HG03439 (cell line): ENCODE results near the gene TUBB3.
"Not testable (repeated sequence)": the region's sequence is repeated elsewhere in the genome, so short reads cannot be mapped to it uniquely, and the experiment has no call there.

Source experiments
- ATAC-seq: cut with Tn5 transposase; IDR thresholded peaks from one replicate; pipeline ENCODE4 v1.9.1; 2021; ENCODE audit warnings: mild to moderate bottlenecking, moderate library complexity; ENCODE audit not compliant: unreplicated experiment

The TUBB3 gene

DNA sequence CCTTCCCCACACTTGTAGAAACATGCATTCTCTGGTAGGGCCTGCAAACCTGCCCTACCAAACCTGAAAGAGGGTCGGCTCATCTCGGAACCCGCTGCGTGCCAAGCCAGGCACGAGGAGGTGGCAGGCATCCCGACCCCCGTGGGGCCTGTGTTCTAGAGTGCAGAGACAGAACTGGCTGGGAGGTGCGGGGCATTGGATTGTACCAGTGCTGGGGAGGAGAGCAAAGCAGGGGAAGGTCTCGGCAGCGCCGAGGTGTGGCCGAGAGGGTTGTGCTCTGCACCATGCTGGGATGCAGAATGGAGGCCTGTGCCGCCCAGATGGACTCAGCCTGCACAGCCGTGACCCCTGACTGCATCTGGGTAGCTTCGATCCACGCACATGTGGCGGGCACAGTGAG lies 22.3 kb upstream of the TUBB3 start:
- no peak for ATAC-seq

GRCh38 chr16:89902980-89903379 lies 20.2 kb upstream of the TUBB3 start:
- no peak for ATAC-seq

DNA sequence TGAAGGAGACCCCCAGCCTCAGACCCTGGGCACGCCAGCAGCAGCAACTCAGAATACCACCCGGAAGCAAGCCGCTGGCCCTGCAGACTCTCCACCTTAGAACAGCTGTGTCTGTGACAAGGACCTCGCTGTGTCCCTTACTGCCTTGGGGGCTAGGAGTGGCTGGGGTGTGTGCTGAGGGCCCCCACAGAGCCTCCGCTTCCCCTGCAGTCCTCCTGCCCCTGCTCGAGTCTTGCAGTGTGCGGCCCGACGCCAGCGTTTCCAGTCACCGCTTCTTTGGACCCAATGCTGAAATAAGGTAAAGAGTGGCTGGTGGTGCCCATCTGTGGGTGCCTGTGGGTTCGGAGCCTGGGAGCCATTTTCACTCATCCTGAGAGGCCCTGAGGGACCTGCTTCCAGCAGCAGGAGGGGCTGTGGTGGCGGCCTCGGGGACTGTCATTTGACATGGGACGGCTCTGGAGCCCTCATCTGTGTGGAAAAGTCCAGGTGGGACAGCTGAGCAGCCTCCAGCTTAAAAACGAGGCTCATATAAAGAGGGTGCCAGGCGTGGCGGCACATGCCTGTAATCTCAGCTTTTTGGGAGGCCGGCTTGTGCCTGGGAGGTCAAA lies 19.1 kb upstream of the TUBB3 start:
- no peak for ATAC-seq

DNA sequence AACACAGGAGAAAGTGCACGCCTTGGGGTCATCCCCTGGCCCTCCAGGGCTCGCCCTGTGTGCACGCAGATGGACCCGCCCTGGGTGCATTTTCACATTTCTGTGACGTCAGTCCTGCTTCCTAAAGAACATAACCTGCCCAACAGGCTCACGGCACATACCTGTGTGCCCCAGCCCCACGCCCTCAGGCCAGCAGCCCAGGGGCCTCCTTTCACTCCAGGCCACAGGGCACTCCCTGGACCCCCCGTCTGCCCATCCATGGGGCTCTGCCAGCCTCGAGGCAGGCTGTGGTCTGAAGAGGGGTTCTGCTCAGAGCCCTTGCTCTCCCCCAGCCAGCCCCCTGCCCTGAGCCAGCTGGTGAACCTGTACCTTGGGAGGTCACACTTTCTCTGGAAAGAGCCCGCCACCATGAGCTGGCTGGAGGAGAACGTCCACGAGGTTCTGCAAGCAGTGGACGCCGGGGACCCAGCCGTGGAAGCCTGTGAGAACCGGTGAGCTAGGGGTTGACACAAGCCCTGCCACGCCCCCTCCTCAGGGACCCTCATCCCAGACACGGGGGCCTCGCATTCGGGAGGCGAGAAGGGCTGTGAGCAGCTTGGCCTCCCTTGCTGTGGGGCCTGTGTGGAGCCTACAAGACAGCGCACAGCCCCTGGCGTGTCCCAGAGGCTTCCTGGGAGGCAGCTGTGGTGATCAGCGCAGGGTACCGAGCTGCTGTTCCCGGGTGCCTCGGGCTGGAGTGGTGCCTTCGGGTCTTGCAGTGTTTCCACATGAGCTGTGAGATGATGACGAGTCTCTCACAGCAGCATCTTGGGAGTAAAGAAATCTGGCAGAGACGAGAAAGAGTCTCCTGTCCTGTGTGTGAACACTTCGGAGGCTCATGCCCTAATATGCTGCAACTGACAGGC lies 18.3 kb upstream of the TUBB3 start:
- no peak for ATAC-seq

GRCh38 chr16:89905511-89906139 lies 17.5 kb upstream of the TUBB3 start:
- ATAC-seq = no peak

DNA sequence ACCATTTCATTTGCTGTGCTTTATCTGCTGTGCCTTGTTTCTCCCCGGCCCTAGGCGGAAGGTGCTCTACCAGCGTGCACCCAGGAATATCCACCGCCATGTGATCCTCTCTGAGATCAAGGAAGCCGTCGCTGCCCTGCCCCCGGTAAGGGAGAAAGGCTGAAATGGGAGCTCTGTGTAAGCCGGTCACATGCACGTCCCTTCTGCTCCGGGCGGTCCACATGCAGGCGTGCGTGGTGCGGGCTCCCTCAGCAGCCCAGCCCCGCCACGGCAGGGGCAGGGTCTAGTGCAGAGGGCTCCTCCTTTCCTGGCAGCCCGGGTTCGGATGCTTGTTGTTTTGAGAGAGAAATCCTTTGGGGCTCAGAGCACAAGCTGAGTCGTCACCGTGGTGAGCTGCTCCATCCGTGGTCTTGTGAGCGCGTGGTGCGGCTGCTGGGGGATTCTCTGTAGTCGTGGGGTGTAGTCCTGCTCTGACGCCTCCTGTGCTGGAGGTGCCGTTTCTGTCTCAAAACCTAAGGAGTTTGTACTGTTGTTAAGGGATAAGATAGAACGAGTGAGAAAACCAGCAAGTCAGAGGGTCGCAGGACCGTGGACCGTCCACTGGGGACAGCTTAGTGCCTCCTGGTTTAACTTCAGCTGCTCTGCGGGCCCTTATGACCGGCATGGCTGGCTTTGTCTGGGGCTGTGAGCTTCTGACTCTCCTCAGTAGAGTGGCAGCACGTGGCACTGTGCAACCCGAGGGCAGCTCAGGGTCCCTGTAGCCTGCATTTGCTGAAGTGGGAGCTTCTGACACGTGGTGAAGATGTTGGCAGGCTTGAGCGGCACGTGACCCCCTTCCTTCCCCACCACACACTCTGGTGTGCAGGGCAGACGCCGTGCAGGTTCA lies 16.8 kb upstream of the TUBB3 start:
- no peak for ATAC-seq

GRCh38 chr16:89907055-89907814 lies 15.9 kb upstream of the TUBB3 start:
- ATAC-seq = no peak

GRCh38 chr16:89908236-89908635 lies 14.9 kb upstream of the TUBB3 start:
- no peak for ATAC-seq

- no peak for ATAC-seq
These were observed 13.1 kb upstream of the TUBB3 start for GRCh38 chr16:89909777-89910716.

- ATAC-seq = no peak
These were observed 12.3 kb upstream of the TUBB3 start for GRCh38 chr16:89910717-89911354.

DNA sequence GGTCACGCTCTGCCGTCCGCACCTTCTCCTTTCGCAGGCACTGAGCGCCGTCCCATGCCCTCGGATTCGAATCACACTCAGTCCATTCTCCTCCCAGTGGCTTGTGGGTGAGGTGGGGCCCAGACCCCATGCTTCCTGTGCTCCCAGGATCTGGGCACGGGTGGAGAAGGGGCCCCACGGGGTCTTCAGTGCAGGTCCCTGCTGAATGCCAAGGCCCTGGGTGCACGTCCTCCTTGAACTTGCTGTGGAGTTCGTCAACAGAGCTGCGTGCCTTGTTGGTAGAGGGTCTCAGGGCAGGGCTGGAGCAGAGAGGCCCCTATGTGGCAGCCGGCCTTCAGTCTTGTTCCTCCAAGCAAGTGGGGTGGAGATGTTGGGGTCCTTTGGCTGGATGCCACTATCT lies 11.8 kb upstream of the TUBB3 start:
- no peak for ATAC-seq

- no peak for ATAC-seq
These were observed 11.0 kb upstream of the TUBB3 start for GRCh38 chr16:89912143-89912542.

GRCh38 chr16:89912627-89913026 lies 10.5 kb upstream of the TUBB3 start:
- ATAC-seq = no peak

DNA sequence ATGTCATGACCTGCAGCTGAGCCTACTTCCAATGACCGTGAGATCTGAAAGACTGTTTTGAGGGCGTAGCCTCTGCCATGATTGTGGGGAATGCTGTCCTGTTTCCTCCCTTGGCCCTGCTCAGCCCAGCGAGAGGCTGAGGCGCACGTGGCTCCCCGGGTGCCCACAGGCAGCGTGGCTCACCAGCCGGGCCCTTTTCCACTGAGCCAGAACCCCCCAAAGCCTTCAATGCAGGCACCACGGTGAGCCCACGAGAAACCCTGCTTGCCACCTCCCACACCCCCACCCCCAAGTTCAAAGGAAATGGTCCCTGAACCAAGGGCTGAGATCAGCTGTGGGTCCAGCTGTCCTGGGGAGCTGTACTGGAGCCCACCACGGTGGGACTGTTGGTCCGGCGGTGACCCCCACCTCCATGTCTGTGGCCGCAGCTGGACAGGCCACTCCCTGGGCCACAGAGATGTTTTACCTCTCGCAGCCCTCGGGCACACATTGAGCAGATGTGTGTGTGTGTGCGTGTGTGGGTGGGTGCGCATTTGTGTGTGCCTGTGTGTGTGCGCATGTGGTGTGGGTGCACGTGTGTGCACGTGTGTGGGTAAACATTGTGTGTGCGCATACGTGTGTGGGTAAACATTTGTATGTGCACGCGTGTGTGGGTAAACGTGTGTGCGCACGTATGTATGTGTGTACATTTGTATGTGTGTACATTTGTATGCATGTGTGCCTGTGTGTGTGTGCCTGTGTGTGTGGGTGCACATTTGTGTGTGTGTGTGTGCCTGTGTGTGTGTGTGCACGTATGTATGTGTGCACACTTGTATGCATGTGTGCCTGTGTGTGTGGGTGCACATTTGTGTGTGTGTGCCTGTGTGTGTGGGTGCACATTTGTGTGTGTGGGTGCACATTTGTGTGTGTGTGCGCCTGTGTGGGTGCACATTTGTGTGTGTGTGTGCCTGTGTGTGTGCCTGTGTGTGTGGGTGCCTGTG lies 9.4 kb upstream of the TUBB3 start:
- no peak for ATAC-seq

GRCh38 chr16:89914642-89915285 lies 8.4 kb upstream of the TUBB3 start:
- ATAC-seq = not testable (repeated sequence)

DNA sequence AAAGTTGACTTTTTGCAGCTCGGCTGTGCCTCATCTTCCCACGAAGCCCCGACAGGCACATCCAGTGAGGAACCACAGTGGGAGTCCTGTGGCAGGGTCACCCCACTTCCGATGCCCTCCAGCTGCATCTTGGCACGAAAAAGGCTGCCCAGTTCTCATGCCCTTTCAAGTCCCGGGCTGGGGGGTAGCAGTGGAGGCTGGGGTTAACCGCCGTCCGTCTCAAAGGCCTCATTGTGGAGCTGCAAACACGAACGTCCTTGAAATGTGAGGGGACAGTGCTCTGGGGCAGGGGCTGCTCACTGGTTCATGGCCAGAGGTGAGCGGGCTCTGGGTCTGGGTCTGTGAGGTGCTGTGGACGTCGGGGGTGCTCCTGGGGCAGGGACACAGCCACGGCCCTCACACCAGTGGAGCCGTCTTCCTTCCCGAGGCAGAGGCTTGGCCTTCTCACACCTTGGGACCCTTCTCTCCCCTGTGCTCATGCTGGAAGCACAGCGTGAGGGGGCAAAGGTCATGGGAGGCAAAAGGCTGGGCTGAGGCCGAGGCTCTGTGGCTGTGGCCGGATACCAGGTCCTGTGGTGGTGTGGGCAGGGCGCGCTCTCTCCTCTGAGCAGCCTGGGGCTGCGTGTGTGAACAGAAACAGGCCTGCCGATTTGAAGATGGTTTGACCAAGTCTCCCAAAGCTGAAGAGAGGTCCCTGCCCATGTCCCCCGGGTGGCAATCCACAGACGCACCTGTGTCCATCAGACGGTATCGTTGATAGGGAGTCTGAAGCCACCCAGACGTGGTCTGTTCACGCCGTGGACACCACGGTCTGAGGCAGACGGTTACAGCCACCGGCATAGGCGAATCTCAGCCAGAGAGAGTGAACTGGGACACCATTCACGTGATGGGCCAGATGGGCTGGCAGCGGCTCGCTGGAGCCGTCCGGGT lies 7.6 kb upstream of the TUBB3 start:
- no peak for ATAC-seq
